GM19328 (cell line): ENCODE measurements around the gene KBTBD13.
"Not testable (repeated sequence)": the region's sequence is repeated elsewhere in the genome, so short reads cannot be mapped to it uniquely, and the experiment has no call there.

Experiments used
- ATAC-seq: cut with Tn5 transposase; IDR thresholded peaks from one replicate; pipeline ENCODE4 v1.9.1; 2021; ENCODE audit warnings: mild to moderate bottlenecking, moderate library complexity; ENCODE audit not compliant: unreplicated experiment

Gene KBTBD13

DNA sequence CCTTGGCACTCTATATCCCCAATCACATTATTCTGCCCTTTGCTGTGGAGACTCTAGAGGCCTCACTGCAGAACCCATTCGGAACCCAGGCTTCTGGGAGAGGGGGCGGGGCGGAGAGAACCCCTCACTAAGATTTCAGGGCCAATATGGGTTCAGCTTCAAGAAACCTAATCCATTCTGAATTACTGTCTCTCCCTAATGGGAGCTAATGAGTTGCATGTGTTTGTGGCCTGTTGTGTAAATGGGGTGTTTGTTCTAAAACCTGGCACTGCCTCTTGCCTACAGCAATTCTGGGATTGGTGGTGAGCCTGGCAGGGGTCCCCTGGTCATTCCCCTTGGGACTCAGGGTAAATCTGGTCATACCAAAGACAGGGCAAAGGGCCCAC is 8.2 kb upstream of the KBTBD13 start:
- no peak for ATAC-seq

DNA sequence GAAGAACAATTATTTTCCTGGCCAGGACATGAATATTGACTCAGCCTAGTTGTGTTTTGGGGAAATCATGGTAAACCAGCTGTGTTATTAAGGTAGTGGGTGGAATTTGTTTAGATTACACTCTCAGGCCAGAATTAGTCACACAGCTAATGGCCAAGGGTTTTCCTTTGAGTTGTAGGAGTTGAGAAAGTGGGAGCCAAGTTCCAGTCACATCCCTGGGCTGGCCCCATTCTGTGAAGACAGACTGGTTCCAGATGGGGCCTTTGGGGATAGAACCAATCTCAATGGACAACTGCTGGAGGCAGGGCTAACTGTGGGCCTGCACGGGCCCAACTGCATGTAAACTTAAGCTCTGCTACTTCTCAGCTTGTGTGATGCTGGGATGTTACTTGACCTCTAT is 7.4 kb upstream of the KBTBD13 start:
- no peak for ATAC-seq

DNA sequence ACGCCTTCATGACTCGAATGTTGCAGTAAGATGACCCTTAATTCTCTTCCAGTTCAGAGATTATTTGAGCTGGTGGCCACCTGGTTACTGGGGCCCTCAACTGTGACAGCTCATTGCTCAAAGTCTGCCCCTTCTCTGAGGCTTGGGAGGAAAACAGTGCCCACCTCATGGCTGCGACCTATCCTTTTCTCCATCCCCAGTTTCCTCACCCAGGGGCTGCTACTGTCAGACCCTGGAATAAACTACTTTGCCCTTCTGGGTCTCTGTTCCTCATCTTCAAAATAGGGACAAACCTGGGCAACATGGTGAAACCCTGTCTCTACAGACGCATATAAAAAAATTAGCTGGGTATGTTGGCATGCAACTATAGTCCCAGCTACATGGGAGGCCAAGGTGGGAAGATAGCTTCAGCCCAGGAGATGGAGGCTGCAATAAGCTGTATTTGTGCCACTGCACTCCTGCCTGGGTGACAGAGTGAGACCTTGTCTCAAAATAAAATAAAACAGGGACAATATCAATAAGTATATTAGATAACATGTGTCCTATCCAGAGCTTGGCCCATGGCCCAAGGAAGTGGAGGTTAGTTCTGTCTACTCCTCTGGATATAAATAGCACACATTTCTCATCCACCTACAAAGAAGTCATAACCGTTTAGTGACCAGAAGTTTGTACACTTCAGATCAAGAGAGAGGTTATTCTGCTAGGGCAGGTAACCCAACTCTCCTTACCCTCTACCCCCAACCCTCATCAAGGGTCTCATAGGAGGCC is 6.6 kb upstream of the KBTBD13 start:
- no peak for ATAC-seq

DNA sequence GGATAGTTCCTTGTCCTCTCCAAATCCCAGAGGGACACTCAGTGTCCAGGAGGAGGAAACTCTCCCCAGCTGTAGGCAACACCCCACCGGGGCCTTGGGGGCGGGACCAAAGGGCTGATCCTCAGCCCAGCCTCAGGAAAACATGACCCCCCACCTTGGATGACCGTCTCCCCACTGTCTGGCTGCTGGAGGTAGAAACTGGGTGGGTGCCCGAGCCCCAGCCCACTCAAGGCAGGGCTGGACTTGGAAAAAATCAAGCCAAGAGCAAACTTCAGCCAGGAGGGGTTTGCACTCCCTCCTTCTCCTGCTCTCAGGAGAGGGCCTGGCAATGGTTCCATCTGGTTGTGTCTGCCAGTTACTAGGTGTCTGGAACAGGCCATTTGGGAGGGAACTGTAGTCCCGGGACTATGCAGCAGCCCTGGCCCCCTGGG is 5.2 kb upstream of the KBTBD13 start:
- ATAC-seq = no peak

DNA sequence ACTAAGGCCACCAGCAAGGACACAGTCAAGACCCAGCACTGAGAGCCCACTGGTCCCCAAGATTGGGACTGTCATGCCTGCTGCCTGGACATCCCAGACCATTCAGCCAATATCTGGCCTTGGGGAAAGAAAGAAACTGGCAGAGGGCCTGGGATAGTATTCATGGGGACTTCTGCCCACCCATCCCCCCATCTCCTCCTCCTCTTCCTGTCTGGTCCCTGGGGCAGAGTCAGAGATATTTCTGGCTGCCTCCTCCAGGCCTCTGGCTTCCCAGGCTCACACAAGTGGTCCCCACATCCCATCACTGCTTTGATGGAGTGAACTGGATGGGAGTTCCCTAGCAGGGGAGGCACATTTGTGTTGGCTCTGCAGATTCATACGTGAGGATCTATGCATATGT is 4.5 kb upstream of the KBTBD13 start:
- no peak for ATAC-seq

DNA sequence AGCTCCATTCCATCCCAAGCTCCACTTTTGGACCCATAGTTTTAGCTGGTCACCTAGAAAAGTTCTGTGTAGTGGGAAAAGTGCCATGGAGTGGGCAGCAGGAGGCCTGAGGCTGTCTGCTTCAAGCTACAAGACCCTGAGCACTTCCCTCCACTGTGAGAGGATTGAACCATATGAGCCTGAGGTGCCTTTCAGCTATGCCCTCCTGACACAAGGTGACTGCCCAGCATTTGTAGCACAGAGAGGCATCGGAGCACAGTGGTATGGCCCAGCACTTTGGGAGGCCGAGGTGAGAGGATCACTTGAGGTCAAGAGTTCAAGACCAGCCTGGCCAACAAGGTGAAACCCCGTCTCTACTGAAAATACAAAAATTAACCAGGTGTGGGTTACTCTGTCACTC is 3.9 kb upstream of the KBTBD13 start:
- no peak for ATAC-seq

DNA sequence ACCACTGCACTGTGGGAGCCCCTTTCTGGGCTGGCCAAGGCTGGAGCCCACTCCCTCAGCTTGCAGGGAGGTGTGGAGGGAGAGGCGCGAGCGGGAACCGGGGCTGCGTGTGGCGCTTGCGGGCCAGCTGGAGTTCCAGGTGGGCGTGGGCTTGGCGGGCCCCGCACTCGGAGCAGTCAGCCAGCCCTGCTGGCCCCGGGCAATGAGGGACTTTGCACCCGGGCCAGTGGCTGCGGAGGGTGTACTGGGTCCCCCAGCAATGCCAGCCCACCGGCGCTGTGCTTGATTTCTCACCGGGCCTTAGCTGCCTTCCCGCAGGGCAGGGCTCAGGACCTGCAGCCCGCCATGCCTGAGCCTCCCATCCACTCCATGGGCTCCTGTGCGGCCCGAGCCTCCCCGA is 1.6 kb upstream of the KBTBD13 start:
- ATAC-seq = not testable (repeated sequence)

DNA sequence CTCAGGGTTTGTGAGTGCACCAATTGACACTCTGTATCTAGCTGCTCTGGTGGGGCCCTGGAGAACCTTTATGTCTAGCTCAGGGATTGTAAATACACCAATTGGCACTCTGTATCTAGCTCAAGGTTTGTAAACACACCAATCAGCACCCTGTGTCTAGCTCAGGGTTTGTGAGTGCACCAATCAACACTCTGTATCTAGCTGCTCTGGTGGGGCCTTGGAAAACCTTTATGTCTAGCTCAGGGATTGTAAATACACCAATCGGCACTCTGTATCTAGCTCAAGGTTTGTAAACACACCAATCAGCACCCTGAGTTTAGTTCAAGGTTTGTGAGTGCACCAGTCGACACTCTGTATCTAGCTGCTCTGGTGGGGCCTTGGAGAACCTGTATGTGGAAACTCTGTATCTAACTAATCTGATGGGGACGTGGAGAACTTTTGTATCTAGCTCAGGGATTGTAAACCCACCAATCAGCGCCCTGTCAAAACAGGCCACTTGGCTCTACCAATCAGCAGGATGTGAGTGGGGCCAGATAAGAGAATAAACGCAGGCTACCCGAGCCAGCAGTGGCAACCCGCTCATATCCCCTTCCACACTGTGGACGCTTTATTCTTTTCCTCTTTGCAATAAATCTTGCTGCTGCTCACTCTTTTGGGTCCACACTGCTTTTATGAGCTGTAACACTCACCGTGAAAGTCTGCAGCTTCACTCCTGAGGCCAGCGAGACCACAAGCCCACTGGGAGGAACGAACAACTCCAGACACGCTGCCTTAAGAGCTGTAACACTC is 745 bp upstream of the KBTBD13 start:
- not testable (repeated sequence) for ATAC-seq

DNA sequence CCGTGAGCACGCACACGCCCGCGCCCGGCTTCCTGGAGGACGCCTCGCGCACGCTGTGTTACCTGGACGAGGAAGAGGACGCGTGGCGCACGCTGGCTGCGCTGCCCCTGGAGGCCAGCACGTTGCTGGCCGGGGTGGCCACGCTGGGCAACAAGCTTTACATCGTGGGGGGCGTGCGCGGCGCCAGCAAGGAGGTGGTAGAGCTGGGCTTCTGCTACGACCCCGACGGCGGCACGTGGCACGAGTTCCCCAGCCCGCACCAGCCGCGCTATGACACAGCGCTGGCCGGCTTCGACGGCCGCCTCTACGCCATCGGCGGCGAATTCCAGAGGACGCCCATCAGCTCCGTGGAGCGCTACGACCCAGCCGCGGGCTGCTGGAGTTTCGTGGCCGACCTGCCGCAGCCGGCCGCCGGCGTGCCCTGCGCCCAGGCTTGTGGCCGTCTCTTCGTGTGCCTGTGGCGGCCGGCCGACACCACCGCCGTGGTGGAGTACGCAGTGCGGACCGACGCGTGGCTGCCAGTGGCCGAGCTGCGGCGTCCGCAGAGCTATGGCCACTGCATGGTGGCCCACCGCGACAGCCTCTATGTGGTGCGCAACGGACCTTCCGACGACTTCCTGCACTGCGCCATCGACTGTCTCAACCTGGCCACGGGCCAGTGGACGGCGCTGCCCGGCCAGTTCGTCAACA is 890 bp downstream of the KBTBD13 start:
- no peak for ATAC-seq

DNA sequence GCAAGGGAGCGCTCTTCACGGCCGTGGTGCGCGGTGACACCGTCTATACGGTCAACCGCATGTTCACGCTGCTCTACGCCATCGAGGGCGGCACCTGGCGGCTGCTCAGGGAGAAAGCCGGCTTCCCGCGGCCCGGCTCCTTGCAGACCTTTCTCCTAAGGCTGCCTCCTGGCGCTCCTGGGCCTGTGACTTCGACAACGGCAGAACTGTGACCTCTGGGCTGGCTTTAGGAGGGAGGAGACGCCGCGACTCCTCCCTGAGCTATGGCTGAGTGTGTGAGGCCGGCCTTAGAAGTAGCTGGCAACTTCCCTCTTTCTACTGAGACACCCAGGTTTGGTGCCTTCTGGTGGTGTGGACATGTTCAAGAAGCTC is 1.4 kb downstream of the KBTBD13 start:
- ATAC-seq = no peak

DNA sequence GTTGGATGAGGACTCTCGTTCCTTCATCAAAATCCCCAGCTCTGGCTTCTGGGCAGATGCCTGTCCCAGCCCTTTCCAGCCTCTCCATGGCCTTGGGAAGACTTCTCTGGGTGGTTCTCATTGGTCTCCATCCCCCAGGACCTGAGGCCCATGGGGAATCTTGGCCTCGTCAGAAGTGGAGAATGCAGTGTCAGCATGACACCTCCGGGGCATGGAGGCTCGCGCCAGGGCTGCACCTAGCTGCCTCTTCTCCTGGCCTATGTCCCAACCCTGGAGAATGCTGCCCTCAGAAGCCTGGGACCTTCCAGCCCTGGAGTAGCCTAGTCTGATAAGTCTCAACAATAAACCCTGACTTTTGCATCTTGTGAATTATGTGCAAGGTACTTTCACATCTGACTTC is 3.0 kb downstream of the KBTBD13 start:
- ATAC-seq = no peak

DNA sequence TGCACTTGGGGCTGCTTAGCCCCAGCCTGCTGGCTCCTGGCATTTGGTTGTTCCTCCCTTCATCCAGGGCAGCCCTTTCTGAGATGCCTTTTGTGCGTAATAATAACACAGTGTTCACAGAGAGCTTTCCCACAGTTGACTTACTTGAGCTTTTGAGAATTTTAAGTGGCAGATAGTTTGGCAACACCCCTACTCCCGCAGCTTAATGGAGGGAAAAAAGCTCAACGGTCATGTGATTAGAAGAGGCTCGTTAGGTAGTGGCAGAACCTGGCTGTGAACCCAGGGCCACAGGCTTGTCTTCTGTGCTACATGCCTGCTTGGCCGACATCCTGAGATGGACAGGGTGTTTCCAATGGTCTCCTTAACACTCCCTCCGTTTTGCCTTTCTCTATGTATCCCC is 4.7 kb downstream of the KBTBD13 start:
- no peak for ATAC-seq

DNA sequence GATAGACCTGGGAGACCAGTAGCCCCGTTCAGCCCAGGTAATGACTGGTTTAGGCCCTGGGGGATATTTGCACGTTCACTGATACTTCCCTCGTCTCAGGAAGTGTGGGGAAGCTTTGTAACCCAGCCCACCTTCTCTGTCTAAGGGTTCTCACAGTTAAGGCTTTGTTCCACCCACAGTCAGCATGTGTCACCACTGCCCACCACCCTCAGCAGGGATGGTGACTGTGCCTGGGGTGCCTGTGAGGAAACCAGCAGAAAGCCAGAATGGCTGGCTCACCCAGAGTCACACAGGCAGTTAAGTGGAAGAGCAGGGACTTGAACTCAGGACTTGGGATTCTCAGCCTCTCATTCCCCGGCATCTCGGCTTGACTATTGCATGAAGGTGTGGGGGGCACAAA is 5.2 kb downstream of the KBTBD13 start:
- ATAC-seq = no peak

DNA sequence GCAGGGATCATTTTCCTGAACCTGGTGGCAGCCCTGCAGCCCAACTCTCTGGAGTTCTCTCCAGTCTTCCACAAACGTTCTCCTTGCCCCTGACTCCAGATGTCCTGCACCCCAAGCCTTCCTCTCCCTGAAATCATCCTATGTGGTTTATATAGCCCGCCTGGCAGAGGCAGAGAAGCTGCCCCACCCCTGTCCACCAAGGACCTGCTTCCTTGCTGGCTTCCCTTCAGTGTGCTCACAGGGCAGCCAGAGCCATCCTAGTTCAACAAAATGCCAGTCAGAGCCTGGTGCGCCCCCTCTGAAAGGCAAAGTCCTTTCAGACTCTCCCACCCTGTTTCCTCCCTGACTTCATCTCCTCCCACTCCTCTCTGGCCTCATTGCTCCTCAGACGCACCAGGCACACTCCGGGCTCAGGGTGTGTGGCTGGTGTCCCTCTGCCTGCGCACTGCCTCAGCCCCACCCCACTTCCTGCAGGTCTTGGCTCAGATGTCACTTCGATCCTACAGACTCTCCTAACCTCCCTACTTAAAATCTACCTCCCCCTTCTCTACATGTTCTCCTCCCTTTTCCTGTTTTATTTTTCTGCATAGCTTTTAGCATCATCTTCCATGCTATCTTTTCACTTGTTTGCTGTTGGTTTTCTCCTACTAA is 5.9 kb downstream of the KBTBD13 start:
- ATAC-seq = no peak

DNA sequence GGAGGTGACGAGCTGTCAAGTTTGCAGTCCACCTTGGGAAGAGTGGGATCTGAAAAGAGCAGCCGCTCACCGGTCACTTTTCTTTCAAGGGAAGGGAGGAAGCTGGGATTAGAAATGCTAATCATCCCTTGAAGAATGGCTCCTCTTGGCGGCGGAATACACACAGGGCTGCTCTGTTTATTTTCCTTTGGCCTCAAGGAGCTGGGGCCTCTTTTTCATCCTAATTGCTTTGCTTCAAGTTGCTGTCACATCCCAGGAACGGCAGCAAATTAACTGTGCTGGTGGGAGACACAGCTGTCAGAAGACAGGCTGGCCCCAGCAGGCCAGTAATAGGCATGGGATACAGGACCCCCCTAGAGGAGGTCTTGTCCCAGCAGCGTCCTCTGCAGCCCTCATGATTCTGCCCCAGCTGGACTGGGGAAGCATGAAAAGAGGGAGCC is 6.7 kb downstream of the KBTBD13 start:
- no peak for ATAC-seq

DNA sequence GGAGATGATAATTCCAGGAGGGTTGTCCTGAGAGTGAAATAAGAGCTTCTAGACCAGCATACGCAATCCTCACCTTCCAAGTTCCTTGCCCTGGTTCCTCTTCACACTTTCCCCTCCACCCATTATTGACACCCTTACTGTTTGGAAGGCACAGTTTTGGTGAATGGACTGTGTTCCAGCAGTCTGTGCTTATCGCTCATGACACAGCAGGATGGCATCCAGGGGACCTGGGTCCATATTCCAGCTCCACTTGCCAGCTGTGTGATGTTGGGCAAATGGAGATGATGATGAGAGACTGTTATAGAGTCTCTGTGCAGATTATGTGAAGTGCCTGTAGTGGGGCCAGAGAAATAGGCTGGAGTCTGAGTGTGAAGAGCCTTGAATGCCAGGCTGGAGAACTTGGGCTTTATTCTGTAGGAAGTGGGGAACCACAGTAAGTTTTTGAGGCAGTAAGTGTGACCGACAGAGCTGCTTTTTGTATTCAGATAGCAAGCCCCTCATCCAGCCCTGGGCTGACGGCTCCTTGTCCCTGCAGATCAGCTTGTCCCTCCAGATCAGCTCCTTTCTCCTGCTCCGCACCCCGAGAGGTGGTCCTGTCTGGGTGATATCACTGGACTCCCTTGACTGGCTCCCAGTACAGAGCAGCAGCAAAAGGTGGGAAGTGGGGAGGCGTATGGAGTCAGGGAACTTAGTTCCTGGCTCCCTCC is 8.1 kb downstream of the KBTBD13 start:
- ATAC-seq = no peak

DNA sequence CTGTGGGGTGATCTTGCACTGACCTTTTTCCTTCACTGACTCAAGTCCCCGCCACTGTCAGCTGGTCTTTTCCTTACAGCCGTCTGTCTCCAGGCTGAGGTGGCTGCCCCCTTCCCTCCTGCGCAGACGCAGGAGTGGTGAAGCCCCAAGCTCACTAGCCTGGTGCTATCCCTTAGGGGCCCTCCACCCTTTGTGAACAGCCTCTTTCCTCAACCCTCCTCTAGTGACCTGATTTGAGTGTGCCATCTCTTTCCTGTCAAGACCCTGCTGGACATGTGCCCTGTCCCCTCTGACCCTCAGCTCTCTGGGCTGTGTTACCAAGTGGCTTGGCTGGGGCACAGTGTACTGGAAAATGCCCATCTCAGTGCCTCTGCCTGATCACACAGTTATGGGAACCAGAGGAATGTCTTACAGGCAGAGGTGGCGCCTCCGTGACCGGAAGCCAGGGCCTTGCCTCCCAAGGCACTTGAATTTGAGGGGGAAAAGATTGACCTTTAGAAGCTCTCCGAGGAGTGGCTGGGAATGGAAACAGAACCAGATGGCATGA is 8.7 kb downstream of the KBTBD13 start:
- no peak for ATAC-seq

DNA sequence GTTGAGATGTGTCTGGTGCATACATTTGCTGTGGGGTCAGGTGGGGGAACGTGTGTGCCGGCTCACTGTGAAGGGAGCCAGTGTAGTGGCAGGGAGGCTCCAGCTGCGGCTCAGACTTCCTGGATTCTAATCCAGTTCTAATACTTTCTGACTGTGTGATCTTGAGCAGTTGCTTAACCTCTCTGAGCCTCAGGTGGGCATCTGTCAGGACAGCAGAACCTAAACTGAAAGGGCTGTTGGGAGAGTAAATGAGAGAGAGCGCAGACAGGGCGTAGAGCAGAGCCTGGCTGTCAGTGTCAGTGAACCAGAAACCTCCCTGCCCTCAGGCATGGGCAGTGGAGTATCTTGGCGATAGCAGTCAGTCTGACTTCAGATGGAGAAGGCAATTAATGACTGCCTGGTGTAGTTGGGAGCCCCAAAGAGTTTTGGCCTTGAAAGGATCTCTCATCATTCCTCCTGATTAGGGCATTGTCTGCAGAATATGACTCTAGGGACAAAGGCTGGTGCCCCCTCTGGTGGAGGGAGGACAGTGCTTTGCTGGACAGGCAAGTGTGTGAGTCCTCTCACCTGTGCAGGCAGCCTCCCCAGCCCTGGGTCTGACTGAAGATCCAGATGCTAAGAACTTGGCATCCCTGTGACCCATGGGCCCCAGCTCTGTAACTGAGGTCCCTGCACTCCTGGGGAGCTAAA is 9.6 kb downstream of the KBTBD13 start:
- ATAC-seq = no peak

DNA sequence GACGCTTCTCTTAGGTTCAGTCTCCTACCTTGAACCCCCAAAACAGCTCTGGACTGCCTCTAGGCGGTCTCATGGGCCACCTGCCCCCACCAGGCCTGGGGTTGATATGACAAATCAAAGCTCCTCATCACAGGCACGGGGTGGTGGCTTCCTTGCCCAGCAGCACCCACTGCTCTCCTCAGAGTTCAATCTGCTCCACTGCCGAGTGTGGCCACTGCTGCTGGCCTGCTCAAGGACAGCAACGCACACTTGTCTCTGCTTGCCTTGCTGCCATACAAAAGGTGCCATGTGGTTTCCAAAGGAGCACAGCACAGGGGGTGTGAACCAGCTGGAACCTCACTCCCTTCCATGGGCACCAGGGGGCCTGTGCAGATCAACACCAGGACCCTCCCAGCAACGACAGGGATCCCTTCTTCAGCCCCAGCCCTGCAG is 10.2 kb downstream of the KBTBD13 start:
- ATAC-seq = no peak

DNA sequence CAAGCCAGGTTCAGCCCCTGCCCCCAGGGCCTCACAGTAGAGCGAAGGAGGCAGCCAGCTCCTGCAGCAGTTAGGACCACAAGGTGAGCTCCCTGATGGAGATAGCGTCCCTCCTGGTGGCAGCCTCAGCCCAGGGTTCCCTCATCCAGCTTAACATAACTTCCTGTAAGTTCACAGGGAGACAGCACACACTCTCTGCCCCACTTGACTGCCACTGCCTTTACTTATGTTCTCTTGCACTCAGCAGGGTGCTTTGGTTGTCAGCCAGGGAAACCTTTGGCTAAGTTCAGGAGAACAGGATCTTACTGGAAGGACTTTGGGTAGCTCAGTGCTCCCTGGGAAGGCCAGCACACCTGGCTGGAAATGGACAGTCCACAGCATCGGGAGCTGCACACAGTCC is 10.9 kb downstream of the KBTBD13 start:
- ATAC-seq = no peak
